SH-SY5Y (cell line): ENCODE results near the gene SIX2.

Experiments
- GATA2 ChIP-seq: IDR thresholded peaks from 2 replicates; pipeline ENCODE4 v1.6.1; 2011; ENCODE audit warnings: mild to moderate bottlenecking, low read depth, low read length
- GATA3 ChIP-seq: IDR thresholded peaks from 2 replicates; pipeline ENCODE4 v1.6.1; 2011; ENCODE audit warnings: low read depth, mild to moderate bottlenecking, low read length, moderate library complexity

DNA sequence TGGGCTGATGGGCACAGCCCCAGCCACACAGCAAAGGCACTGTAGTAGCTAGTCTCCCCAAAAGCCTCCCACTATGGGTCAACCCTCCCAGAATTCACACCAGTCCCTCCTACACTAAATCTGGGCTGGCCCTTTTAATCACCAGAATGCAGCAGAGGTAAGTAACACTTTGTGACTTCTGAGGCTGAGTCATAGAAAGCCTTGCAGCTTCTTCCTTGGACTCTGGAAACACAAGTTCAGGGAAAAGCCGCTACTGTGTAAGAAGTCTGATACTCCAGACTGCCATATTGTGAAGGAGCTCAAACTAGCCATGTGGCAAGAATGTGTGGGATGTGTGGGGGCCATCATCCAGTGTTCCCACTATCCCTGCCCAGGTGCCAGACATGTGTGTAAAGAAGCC lies 19.0 kb upstream of the SIX2 start:
- TF ChIP-seq GATA2: no peak
- TF ChIP-seq GATA3: no peak
